ENCODE measurements around the gene ADH6. TPM values are rescaled to one million over a fixed set of nuclear protein-coding genes. Genes with fewer than 3 reads are reported as not detected.
"Not testable (repeated sequence)": the region's sequence is repeated elsewhere in the genome, so short reads cannot be mapped to it uniquely, and the experiment has no call there.

ADH6 gene
- total RNA-seq, result not detected in 2 replicates
- polyA plus RNA-seq (2012), result 0.14 TPM

DNA sequence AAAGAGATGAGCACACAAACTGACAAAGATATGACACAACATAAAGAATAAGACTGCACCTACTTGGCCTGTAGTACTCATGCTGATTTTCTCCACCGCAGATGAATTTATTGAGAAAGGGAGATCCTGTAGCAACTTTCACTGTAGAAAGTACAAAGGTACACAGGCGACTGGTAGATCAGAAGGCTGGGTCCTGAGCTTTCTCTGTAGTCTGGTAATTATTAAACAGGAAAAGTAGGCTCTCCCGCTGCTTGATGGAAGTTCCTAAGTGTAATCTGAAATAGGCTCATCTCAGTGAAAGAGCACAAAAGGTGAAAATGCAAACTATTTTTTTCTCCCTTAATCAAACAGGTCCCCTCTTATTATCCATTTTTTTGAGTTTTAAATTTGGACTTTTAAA lies at the start of gene ADH6:
ADH6 (minus strand) TSS at position 175 of the 400 bp plus-strand sequence; CDS start at position 81, 94 bp downstream.
- no peak for DNase-seq (ENCODE audit: low read depth)

DNA sequence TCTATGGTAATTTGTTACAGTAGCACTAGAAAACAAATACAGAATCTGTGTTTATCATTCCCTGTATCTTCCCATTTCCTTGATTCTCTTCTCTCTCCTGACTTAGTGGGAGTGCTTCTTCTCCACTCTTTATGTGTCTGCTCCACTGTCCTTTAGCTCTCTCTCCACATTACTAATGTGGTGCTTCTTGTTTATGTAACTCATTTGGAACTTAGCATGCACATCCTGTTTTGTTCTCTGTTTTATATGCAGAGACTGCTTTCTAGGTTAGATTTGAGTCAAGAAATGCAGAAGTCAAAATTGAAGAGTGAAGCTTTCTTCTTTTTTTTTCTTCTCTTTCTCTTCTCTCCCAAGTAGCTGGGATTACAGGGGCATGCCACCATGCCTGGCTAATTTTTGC lies 45.9 kb upstream of the ADH6 start:
- DNase-seq (ENCODE audit: low read depth), result no peak

DNA sequence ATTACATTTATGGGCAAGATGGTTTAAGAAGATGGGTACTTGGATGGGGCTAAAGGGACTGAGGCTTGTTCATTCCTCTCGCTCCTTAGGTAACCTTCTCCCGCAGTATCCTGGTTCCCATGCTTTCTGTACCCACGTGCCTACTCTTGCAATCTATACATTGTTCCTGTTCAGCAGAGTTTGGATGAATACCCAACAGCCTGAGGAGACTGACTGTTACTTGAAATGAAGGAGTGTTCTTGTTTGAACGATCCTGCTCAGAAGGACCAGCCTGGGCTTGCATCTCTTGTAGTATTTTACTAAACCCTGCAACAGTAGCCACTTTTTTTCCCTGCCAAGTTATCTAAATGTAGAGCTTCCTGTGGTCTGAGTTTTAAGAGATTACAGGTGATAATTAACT lies 33.7 kb upstream of the ADH6 start:
- DNase-seq (ENCODE audit: low read depth), result no peak

DNA sequence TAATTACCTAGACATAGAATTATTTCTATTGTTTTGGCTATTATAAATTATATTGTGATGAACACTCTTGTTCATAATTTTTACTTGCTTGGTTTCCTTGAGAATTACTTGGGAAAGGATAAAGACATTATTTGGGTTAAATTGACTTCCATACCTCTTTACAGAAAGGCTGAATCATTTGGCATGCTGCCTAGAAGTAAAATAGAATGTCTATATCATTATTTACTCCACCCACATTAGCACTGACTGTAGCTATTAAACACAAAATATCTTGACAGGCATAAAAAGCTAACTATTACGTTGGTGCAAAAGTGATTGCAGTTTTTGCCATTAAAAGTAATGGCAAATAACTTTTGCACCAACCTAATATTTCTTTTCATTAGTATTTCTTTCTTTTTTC lies 29.7 kb upstream of the ADH6 start:
- DNase-seq (ENCODE audit: low read depth), result no peak

DNA sequence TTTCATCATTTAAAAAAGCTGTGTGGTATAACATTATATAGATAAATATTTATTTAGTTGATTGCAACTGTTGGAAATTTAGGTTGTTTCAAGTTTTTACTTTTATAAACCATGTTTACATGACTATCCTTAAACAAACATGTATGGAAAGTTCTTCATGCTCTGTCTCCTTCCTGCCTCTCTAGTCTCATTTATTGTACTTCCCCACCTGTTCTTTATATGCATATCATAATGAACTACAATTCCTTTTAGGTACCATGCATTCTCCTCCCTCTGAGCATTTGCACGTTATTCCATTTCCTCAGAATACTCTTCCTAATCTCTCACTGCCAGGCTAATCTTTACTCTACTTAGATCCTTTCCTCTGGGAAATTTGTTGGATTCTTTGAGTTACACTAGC lies 16.9 kb upstream of the ADH6 start:
- no peak for DNase-seq (ENCODE audit: low read depth)

DNA sequence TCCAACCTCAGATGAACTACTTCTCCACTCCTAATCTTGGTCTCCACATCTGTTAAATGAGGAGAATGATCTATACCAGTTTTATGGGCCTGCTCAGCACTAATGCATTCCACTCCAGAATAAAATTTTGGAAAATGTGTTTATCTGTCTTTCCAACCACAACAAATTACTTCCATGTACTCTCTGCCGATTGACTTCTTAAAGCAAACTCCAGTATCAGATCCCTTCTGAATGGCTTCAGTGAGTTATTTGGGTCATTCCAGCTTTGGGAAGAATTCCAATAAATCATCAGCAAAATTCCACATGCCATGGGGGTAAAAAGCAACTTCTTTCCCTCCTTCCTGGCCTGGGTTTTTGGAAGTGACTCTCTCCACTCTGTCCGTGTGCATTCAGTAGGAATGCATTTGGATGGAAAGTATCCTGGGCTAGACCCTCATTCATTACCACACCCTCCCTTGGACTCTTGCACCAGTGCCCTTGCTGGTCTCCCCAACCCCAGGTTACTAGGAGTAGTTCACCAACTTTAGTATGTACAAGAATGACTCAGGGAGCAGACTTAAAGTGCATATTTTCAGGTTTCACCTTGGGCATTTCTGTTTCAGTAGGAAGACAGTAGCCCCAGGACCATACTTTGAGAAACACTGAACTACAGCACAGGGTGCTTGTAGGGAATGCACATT lies 15.4 kb upstream of the ADH6 start:
- no peak for DNase-seq (ENCODE audit: low read depth)

DNA sequence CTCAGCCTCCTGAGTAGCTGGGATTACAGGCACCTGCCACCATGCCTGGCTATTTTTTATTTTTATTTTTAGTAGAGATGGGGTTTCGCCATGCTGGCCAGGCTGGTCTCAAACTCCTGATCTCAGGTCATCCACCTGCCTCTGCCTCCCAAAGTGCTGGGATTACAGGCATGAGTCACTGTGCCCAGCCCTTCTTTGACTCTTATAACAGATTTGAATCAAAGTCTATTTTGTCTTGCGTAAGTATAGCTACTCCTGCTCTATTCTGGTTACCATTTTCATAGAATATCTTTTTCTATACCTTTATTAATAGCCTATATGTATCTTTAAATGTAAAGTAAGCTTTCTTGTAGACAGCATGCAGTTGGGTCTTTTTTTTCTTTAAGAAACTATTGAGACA lies 14.4 kb upstream of the ADH6 start:
- DNase-seq (ENCODE audit: low read depth), result not testable (repeated sequence)

DNA sequence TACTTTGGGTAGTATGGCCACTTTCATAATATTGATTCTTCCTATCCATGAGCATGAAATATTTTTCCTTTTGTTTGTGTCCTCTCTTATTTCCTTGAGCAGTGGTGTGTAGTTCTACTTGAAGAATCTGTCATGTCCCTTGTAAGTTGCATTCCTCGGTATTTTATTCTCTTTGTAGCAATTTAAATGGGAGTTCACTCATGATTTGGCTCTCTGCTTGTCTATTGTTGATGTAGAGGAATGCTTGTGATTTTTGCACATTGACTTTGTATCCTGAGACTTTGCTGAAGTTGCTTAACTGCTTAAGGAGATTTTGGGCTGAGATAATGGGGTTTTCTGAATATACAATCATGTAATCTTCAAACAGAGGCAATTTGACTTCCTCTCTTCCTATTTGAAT lies 9.7 kb upstream of the ADH6 start:
- not testable (repeated sequence) for DNase-seq (ENCODE audit: low read depth)

DNA sequence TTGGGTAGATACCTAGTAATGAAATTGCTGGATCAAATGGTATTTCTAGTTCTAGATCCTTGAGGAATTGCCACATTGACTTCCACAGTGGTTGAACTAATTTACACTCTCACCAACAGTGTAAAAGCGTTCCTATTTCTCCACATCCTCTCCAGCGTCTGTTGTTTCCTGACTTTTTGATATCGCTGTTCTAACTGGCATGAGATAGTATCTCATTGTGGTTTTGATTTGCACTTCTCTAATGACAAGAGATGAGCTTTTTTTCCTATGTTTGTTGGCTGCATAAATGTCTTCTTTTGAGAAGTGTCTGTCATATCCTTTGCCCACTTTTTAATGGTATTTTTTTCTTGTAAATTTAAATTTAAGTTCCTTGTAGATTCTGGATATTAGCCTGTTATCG lies 8.6 kb upstream of the ADH6 start:
- not testable (repeated sequence) for DNase-seq (ENCODE audit: low read depth)

DNA sequence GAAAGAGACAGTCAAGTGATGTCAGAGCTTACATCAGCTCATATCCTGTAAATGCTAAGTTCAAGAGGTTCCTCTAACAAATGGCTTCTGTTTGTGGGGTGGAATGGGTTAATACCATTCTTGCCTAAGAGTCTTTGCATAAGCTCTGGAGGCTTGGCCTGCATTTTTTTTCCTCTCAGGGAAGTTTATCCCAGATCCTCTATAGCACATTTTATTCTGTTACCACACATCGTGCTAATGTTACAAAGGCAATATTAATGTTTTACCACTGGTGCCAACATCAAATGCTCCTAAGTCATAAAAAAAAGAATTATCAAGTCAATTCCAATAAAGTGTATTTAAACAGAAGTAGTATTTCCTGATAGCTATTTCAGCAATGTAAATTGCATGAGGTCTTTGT lies 2.9 kb upstream of the ADH6 start:
- no peak for DNase-seq (ENCODE audit: low read depth)

DNA sequence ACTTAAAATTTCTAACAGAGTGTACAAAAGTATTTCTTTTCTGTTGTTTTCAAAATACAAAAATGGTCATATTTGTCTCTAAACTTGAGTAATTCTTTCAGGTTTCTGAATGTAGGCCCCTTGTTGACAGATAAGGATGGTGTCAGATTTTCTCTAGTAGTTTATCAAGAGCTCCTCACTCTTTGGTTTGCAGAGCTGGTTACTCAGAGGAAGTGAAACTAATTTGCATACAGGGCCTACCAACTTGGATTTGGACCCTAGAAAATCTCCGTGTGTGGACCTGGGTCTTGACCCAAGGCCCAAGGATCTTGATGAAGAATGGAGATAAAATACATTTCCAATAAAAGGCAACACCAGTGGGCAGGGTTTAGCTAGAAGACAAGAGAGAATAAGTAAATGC lies 433 bp upstream of the ADH6 start:
- no peak for DNase-seq (ENCODE audit: low read depth)

DNA sequence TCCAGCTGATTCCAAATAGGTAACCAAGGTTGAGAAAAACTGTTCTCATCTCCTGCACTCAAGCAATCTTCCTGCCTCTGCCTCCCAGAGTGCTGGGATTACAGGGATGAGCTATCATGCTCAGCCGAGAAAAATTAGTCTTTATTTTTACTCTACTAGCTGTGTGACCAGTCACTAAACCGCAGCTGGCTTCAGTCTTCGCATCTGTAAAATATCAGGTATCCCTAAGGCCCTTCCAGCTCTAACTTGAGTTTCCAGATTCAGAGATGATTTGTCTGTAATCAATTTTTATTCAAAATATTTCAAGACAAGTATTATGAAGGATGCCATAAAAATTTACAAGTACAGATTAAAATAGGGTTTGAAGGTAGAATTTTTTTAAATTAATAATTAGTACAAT lies 3.5 kb downstream of the ADH6 start:
- peak; percentile 1 for DNase-seq (ENCODE audit: low read depth)

DNA sequence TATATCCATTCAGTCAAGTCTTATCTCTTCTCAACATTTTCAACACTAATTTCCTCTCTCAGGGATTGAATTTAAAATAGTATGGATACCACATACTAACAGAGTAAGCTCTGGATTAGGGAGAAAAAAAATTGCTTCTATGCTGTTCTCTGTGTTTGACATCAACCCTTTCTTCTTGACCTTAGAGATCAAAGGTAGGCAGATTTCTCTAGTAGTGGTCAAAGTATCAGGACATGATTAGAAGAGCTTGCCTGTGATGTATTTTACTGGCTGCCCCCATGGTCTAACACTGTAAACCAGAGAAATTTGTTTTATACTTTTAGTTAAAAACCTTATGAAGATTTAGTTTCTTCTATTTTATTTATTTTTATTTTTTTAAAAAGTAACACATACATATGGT lies 8.3 kb downstream of the ADH6 start:
- DNase-seq (ENCODE audit: low read depth), result no peak

DNA sequence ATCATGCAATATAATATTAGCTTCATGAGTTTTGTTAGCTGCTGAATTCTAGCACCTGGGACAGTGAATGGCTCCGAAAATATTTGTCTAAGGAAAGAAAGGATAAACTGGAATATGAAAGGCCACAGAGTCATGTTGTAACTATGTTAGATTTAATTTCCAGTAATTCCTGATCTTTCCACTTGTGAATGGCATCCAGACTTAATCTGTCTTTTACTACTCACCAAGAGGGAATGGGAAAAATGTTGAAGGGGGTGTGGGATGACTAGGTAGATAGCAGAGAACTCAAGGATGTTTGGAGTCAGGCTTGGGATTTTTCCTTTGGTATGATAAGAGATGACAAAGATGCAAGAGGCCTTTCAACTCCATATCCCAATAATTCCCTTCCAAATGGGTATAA lies 9.4 kb downstream of the ADH6 start:
- DNase-seq (ENCODE audit: low read depth), result no peak

DNA sequence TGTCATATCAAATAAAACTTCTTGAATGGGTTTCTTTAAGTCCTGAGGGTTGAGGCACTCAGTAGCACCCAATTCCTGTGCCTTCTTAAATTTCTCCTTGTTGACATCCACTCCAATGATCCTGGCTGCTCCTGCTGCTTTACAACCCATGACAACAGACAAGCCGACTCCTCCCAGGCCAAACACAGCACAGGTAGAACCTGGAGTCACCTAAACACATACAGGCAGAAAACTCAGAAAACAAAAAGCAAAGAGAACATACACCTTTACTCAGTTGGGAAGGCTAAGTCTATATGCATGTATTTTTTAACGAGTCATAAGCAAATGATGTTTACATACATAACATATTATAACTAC lies 10.3 kb downstream of the ADH6 start:
- no peak for DNase-seq (ENCODE audit: low read depth)

DNA sequence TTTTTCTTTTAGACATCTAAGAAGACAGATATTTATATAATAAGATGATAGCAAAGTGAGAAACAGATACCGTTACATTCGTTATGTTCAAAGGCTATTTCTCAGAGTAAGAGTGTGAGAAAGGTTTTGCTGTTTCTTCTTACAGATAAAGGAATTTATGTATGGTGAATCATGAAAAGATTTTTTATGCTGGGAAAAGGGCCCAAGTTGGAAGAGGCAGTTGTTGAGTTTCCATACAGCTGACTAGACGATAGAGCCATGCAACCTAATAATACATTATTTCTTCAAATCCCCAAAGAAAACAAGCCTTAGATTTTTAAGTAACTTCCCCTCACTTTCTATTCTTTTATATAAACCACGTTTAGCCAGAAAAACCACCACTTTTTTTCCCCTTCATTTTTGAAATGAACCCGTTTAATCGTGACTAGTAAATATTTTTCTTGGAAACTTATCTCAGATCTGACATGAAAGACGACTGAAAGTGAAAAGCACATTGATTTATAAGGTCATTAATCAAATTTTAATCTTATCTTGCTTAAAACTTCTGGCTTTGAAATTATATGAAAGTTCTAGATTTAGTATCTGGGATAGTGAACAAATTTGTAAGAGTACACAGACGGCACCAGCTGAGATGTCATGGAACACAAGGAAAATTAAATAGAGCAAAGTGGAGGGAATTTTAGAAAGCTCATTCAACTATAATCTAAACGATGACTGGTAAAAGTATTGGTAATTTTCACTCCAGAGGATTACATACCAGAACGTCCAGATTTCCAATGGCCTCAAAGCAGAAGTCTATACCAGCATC lies 10.9 kb downstream of the ADH6 start:
- DNase-seq (ENCODE audit: low read depth), result no peak

DNA sequence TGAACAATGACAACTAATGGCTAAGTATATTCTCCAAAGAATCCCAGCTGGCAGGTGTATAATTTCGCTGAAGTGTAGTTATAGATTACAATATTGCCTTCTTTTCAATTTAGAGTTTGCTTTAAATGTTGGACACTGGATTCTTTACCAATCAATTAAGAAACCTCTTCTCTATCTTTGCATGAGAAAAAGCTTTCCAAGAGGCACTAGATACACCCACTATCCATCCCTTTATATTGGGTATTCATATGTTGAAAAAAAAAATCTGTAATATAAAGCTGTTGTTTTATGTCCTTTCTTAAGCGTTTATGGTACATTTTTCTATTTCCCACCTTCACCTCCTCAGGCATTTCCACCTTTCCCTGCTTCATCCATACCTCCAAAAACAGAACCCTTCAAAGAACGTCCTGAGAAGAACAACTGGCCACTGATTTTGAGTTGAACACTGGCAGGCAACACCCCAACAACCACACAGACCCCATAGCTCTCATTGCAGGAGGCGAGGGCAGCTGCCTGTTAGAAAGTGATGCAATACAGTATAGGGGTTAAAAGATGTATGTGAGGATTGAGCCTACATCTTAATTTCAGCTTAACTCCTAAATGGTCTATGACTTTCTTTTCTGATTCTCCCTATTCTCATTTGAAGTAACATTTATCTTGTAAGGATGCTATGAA lies 11.8 kb downstream of the ADH6 start:
- DNase-seq (ENCODE audit: low read depth), result no peak

DNA sequence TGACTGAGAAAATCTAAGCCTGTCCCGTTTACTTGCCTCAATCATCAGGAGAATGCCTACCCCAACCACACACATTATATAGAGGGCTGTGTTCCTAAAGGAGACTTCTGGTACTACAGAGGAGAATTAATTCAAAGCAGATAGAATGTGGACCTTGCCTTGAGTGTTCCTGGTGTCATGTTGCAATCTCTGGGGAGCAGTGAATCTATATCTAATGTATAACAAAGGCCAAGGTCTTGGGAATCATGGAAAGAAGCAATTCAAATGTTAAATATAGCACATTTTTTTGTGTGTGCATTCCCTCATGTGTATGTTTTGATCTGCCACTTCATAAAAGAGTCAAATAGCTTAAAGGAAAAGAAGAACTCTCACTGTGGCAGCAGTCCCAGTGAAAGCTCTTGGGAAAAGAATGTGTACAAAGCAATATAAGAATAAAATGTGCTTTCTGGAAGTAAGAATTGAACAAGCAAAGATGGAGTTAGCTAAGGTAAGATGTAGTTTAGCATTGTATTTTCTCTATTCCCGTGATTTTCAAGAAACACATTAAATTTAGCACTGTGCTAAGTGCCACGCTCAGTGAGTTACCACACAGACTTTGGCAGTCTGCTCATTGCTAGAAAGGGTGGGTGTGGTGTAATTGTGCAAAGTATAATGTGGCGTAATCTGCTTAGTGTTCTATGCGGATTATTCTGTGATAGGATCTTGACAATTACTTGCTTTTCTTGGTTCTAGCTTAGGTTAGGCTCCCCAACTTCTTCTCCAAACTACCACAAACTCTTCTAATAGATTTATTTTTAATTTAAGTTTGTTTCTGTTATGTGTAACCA lies 13.7 kb downstream of the ADH6 start:
- peak; percentile 1 for DNase-seq (ENCODE audit: low read depth)

DNA sequence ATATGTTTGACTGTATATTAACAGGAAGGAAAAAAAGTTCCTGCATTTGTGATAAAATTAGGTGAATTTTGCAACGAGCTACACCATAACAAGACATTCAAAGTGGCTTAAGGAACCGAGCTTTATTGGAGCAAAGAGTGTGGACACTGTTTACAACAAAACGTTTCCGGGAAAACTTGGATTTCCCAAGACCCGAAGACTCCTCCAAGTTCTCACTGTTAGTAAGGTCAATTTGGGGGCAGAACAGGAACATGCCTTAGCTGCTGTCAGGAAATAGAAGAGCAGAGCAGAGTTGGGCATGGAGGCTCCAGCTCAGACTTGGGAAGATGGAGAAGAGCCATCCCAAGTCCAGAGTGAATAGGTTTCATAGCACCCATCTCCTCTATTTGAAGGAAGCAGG lies 16.5 kb downstream of the ADH6 start:
- no peak for DNase-seq (ENCODE audit: low read depth)

DNA sequence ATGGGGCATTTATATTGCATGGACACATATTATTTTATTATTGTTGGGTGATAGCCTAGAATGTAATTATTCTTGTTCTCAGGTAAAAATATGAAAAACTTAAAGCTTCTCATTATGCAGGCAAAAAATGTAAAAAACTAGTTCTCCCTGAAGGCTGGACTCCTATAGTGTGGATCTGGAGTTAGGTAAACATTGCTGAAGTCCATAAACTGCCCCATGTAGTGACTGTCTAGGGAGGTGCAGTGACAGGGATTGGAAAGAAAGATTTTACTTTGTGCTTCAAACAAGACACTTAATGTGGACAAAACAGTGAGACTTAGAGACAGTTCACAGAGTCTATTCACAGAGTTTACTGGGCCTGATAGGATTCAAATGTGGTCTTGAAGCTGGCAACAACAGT lies 17.0 kb downstream of the ADH6 start:
- no peak for DNase-seq (ENCODE audit: low read depth)

DNA sequence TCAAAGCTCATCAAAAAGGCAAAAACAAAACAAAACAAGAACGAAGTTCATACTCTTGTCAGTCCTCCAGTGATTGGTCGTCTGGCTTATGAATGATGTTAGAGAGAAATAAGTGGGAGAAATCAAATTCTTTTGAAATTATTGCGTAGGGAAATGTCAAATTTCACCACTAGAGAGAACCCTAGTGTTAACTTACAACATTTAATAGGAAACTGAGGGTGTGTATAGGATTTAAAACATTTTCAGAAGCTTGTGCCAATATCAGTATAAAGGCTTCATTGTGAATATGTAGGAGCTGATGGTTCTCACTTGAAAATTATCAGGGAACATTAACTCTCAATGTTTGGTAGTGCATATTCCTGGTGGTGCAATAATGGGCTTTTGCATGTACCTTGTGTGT lies 17.4 kb downstream of the ADH6 start:
- DNase-seq (ENCODE audit: low read depth), result peak; percentile 3

DNA sequence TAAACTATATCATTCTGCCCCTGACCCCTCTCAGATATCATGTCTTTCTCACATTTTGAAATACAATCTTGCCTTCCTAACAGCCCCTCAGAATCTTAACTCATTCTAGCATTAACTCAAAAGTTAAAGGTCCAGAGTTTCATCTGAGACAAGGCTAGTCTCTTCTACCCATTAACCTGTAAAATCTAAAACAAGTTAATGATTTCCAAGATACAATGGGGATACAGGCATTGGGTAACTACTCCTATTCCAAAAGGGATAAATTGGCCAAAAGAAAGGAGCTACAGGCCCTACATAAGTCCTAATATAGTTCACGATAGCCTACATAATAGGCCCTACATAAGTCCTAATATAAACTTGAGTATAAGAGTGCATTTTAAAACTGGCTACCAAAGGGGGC lies 18.9 kb downstream of the ADH6 start:
- no peak for DNase-seq (ENCODE audit: low read depth)
